ENCODE results near the gene ZMIZ1.

ZMIZ1 gene

GRCh38 chr10:79096514-79096913 lies 27.7 kb downstream of the ZMIZ1 start:
- no peak for DNase-seq (ENCODE audit: low read depth in 1 of 2, low spot score in 1 of 2)

GRCh38 chr10:79097021-79097872 lies 28.5 kb downstream of the ZMIZ1 start:
- no peak for DNase-seq (ENCODE audit: low read depth in 1 of 2, low spot score in 1 of 2)

- no peak for DNase-seq (ENCODE audit: low read depth in 1 of 2, low spot score in 1 of 2)
Observed at GRCh38 chr10:79098061-79098460, 29.3 kb downstream of the ZMIZ1 start.

- DNase-seq (ENCODE audit: low read depth in 1 of 2, low spot score in 1 of 2): no peak
Observed at GRCh38 chr10:79098596-79099015, 29.8 kb downstream of the ZMIZ1 start.

GRCh38 chr10:79099898-79100448 lies 31.2 kb downstream of the ZMIZ1 start:
- no peak for DNase-seq (ENCODE audit: low read depth in 1 of 2, low spot score in 1 of 2)

GRCh38 chr10:79100771-79101170 lies 32.0 kb downstream of the ZMIZ1 start:
- DNase-seq (ENCODE audit: low read depth in 1 of 2, low spot score in 1 of 2): no peak

GRCh38 chr10:79101560-79102497 lies 33.1 kb downstream of the ZMIZ1 start:
- DNase-seq (ENCODE audit: low read depth in 1 of 2, low spot score in 1 of 2): no peak

- DNase-seq (ENCODE audit: low read depth in 1 of 2, low spot score in 1 of 2): no peak
Observed at GRCh38 chr10:79102498-79102874, 33.7 kb downstream of the ZMIZ1 start.

GRCh38 chr10:79103129-79103528 lies 34.4 kb downstream of the ZMIZ1 start:
- no peak for DNase-seq (ENCODE audit: low read depth in 1 of 2, low spot score in 1 of 2)

- DNase-seq (ENCODE audit: low read depth in 1 of 2, low spot score in 1 of 2): no peak
Observed at GRCh38 chr10:79103585-79103984, 34.8 kb downstream of the ZMIZ1 start.

- no peak for DNase-seq (ENCODE audit: low read depth in 1 of 2, low spot score in 1 of 2)
Observed at GRCh38 chr10:79105150-79105739, 36.5 kb downstream of the ZMIZ1 start.

GRCh38 chr10:79105818-79106217 lies 37.1 kb downstream of the ZMIZ1 start:
- no peak for DNase-seq (ENCODE audit: low read depth in 1 of 2, low spot score in 1 of 2)

- DNase-seq (ENCODE audit: low read depth in 1 of 2, low spot score in 1 of 2): no peak
Observed at GRCh38 chr10:79106256-79107050, 37.7 kb downstream of the ZMIZ1 start.

GRCh38 chr10:79107736-79108264 lies 39.0 kb downstream of the ZMIZ1 start:
- DNase-seq (ENCODE audit: low read depth in 1 of 2, low spot score in 1 of 2): no peak

- DNase-seq (ENCODE audit: low read depth in 1 of 2, low spot score in 1 of 2): no peak
Observed at GRCh38 chr10:79108728-79109127, 40.0 kb downstream of the ZMIZ1 start.

- no peak for DNase-seq (ENCODE audit: low read depth in 1 of 2, low spot score in 1 of 2)
Observed at GRCh38 chr10:79111427-79111826, 42.7 kb downstream of the ZMIZ1 start.

- no peak for DNase-seq (ENCODE audit: low read depth in 1 of 2, low spot score in 1 of 2)
Observed at GRCh38 chr10:79111846-79112614, 43.3 kb downstream of the ZMIZ1 start.

- DNase-seq (ENCODE audit: low read depth in 1 of 2, low spot score in 1 of 2): no peak
Observed at GRCh38 chr10:79112881-79113431, 44.2 kb downstream of the ZMIZ1 start.

- no peak for DNase-seq (ENCODE audit: low read depth in 1 of 2, low spot score in 1 of 2)
Observed at GRCh38 chr10:79113827-79114226, 45.1 kb downstream of the ZMIZ1 start.
